T-cell (primary cell): ENCODE data around the gene AMY2B. TPM values are rescaled to one million over a fixed set of nuclear protein-coding genes. Genes with fewer than 3 reads are reported as not detected.

ENCODE experiments used
- total RNA-seq, 35 experiments: library from RNA in 6 of 35; stranded (reverse) in 6 of 35; fragments of 120-200 nt in 1 of 35; gene quantifications; one replicate each; pipeline versions ENCODE4 v1.2.1 to v1.2.4 and lab custom pipeline; 2013 to 2026

The AMY2B gene
- total RNA-seq, 5 donors from 2014 or later (not counting 1 experiment from before 2014, with no cell fraction given), result 35.4 to 44.4 (median 42.2) TPM

Other genes with a start within 250 kb of the AMY2B start
- gene RNPC3, start 45.9 kb upstream of the AMY2B start, total RNA-seq, result 10 to 100 TPM; 49.9 to 63.4 (median 54.5) TPM
- 1 to 10 TPM in 1 of 5 donors, under 1 TPM in 2, not detected in 2; 0.82 to 1.6 (median 0.98) TPM for gene AMY2A, start 45.8 kb downstream of the AMY2B start, total RNA-seq
- not detected for gene AMY1A, start 84.2 kb downstream of the AMY2B start, total RNA-seq
- gene AMY1B, start 124.6 kb downstream of the AMY2B start, total RNA-seq, result not detected
- gene AMY1C, start 178.3 kb downstream of the AMY2B start, total RNA-seq, result not detected